HG03103 (cell line): ENCODE measurements around the gene CTDSPL.

Experiments used
- ATAC-seq: cut with Tn5 transposase; IDR thresholded peaks from one replicate; pipeline ENCODE4 v1.9.1; 2021; ENCODE audit warnings: low read depth; ENCODE audit not compliant: unreplicated experiment

Gene CTDSPL

GRCh38 chr3:37940242-37940908 is 78.7 kb downstream of the CTDSPL start:
- no peak for ATAC-seq

- ATAC-seq, result no peak
Observed at GRCh38 chr3:37941608-37942508, 80.2 kb downstream of the CTDSPL start.

GRCh38 chr3:37942646-37943045 is 81.0 kb downstream of the CTDSPL start:
- ATAC-seq, result no peak

- ATAC-seq, result no peak
Observed at GRCh38 chr3:37943126-37943525, 81.4 kb downstream of the CTDSPL start.

- ATAC-seq, result no peak
Observed at GRCh38 chr3:37943631-37944314, 82.1 kb downstream of the CTDSPL start.

GRCh38 chr3:37944391-37944842 is 82.7 kb downstream of the CTDSPL start:
- no peak for ATAC-seq

- no peak for ATAC-seq
Observed at GRCh38 chr3:37945156-37945806, 83.6 kb downstream of the CTDSPL start.

GRCh38 chr3:37945807-37946530 is 84.3 kb downstream of the CTDSPL start:
- ATAC-seq, result no peak

- no peak for ATAC-seq
Observed at GRCh38 chr3:37946531-37946889, 84.8 kb downstream of the CTDSPL start.

GRCh38 chr3:37949866-37950265 is 88.2 kb downstream of the CTDSPL start:
- no peak for ATAC-seq

GRCh38 chr3:37952564-37952963 is 90.9 kb downstream of the CTDSPL start:
- no peak for ATAC-seq

- no peak for ATAC-seq
Observed at GRCh38 chr3:37953226-37953625, 91.5 kb downstream of the CTDSPL start.

- no peak for ATAC-seq
Observed at GRCh38 chr3:37953707-37954394, 92.2 kb downstream of the CTDSPL start.

- no peak for ATAC-seq
Observed at GRCh38 chr3:37954881-37955280, 93.2 kb downstream of the CTDSPL start.

- ATAC-seq, result no peak
Observed at GRCh38 chr3:37955918-37956707, 94.4 kb downstream of the CTDSPL start.

- ATAC-seq, result no peak
Observed at GRCh38 chr3:37956723-37957538, 95.3 kb downstream of the CTDSPL start.

GRCh38 chr3:37957539-37957936 is 95.9 kb downstream of the CTDSPL start:
- no peak for ATAC-seq
